ENCODE measurements around the gene CDK10.
"Not testable (repeated sequence)": the region's sequence is repeated elsewhere in the genome, so short reads cannot be mapped to it uniquely, and the experiment has no call there.

GRCh38 chr16:89671565-89671964, 14.9 kb upstream of the CDK10 start:
- TF ChIP-seq POLR2AphosphoS5 (IDR thresholded peaks at IDR 0.05; ENCODE audit: low read depth, low read length); POLR2A (IDR thresholded peaks at IDR 0.05; ENCODE audit: low read depth, low read length); TAF1 (IDR thresholded peaks at IDR 0.05; ENCODE audit: borderline replicate concordance, low read depth, low read length): not testable (repeated sequence)

Data from GM12892 (cell line).